ENCODE data around the gene KCNIP4.

Gene KCNIP4

DNA sequence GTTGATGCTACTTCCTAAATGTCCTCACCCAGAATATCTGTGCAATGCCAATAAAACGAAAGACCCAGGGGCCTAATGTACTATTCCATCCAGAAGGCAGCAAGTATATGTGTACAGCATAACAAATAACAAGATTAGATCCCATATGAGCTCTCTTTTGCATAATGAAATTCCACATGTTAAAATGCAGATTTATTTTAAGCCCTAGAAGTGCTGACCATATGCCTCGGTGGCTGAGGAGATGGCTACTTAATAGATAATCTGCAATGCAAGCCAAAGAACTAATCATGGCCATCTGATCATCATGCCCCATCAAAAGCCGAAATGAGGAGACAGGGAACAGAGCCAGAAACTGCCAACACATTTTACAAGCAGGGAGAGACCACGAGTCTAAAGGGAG, 293.5 kb downstream of the KCNIP4 start:
- no peak overlapping the region for H3K27ac ChIP-seq (ENCODE audit: low read depth, low read length)
- H3K36me3 ChIP-seq (ENCODE audit: control insufficient read depth, insufficient read depth, low read length): no peaks in the 10 kb centered on the region
- H3K9ac ChIP-seq (ENCODE audit: low read length): no peak overlapping the region
- 0 out of 2 replicates have a peak, but pooled peaks cover 4% of the 10 kb centered on the region for H3K4me1 ChIP-seq (ENCODE audit: control insufficient read depth, insufficient read depth, low read length)
- H3K4me3 ChIP-seq (ENCODE audit: low read depth, low read length): no peak overlapping the region
- peaks cover 7% of the 10 kb centered on the region for H3K9me3 ChIP-seq (ENCODE audit: control insufficient read depth, insufficient read depth, low read depth, low read length)
- H3K27me3 ChIP-seq (ENCODE audit: control insufficient read depth, insufficient read depth, low read length): no peaks in the 10 kb centered on the region

- H3K27ac ChIP-seq (ENCODE audit: low read depth, low read length): no peak overlapping the region
- no peaks in the 10 kb centered on the region for H3K27me3 ChIP-seq (ENCODE audit: control insufficient read depth, insufficient read depth, low read length)
- H3K4me3 ChIP-seq (ENCODE audit: low read depth, low read length): no peak overlapping the region
- H3K36me3 ChIP-seq (ENCODE audit: control insufficient read depth, insufficient read depth, low read length): no peaks in the 10 kb centered on the region
- H3K9ac ChIP-seq (ENCODE audit: low read length): no peak overlapping the region
- H3K9me3 ChIP-seq (ENCODE audit: control insufficient read depth, insufficient read depth, low read depth, low read length): peaks cover 7% of the 10 kb centered on the region
- H3K4me1 ChIP-seq (ENCODE audit: control insufficient read depth, insufficient read depth, low read length): 0 out of 2 replicates have a peak, but pooled peaks cover 4% of the 10 kb centered on the region
Observed at GRCh38 chr4:21652508-21653231, 295.9 kb downstream of the KCNIP4 start.

- Histone ChIP-seq H3K36me3 (ENCODE audit: control insufficient read depth, insufficient read depth, low read length) (no peaks in the 10 kb centered on the region), H3K9ac (ENCODE audit: low read length) (no peak overlapping the region), H3K27me3 (ENCODE audit: control insufficient read depth, insufficient read depth, low read length) (no peaks in the 10 kb centered on the region), H3K4me3 (ENCODE audit: low read depth, low read length) (no peak overlapping the region), H3K4me1 (ENCODE audit: control insufficient read depth, insufficient read depth, low read length) (no peaks in the 10 kb centered on the region), H3K27ac (ENCODE audit: low read depth, low read length) (no peak overlapping the region), H3K9me3 (ENCODE audit: control insufficient read depth, insufficient read depth, low read depth, low read length) (peaks cover 7% of the 10 kb centered on the region)
Observed at GRCh38 chr4:21649391-21650090, 299.0 kb downstream of the KCNIP4 start.

DNA sequence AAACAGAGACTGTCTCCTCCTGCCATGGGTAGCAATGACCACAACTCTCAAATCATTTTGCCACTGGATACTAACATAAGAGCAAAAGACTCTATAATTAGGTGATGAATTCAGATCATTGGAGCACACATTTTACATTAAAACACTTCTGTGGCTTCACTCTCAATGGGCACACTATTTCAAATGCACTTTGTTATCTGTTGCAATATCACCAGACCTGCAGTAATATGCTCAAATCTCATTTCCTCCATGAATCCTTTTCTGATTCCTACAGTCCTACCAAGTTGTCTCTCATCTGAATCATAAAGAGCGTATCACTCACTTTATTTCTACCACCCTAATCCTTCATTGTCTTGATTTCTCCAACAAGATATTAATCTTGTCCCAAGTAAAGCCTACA, 302.8 kb downstream of the KCNIP4 start:
- H3K27me3 ChIP-seq (ENCODE audit: control insufficient read depth, insufficient read depth, low read length): no peaks in the 10 kb centered on the region
- peaks cover 2% of the 10 kb centered on the region for H3K9me3 ChIP-seq (ENCODE audit: control insufficient read depth, insufficient read depth, low read depth, low read length)
- H3K9ac ChIP-seq (ENCODE audit: low read length): no peak overlapping the region
- no peaks in the 10 kb centered on the region for H3K4me1 ChIP-seq (ENCODE audit: control insufficient read depth, insufficient read depth, low read length)
- no peak overlapping the region for H3K4me3 ChIP-seq (ENCODE audit: low read depth, low read length)
- no peak overlapping the region for H3K27ac ChIP-seq (ENCODE audit: low read depth, low read length)
- H3K36me3 ChIP-seq (ENCODE audit: control insufficient read depth, insufficient read depth, low read length): no peaks in the 10 kb centered on the region

DNA sequence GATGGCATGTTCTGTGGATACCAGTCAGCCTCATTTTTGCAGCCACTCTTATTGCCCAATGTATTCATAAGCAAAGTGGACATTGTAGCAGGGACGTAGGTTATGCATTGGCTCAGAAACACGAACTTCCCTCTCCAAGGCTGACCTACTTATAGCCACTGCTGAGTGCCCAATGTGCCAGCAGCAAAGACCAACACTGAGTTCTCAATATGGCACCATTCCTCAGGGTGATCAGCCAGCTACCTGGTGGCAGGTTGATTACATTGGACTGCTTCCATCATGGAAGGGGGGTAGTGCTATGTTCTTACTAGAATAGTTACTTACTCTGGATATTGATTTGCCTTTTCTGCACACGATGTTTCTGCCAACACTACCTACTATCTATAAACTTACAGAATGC, 306.9 kb downstream of the KCNIP4 start:
- no peaks in the 10 kb centered on the region for H3K4me1 ChIP-seq (ENCODE audit: control insufficient read depth, insufficient read depth, low read length)
- H3K27me3 ChIP-seq (ENCODE audit: control insufficient read depth, insufficient read depth, low read length): no peaks in the 10 kb centered on the region
- H3K36me3 ChIP-seq (ENCODE audit: control insufficient read depth, insufficient read depth, low read length): no peaks in the 10 kb centered on the region
- no peak overlapping the region for H3K9ac ChIP-seq (ENCODE audit: low read length)
- no peak overlapping the region for H3K27ac ChIP-seq (ENCODE audit: low read depth, low read length)
- no peak overlapping the region for H3K4me3 ChIP-seq (ENCODE audit: low read depth, low read length)
- H3K9me3 ChIP-seq (ENCODE audit: control insufficient read depth, insufficient read depth, low read depth, low read length): no peaks in the 10 kb centered on the region

- Histone ChIP-seq H3K36me3 (ENCODE audit: control insufficient read depth, insufficient read depth, low read length) (no peaks in the 10 kb centered on the region), H3K27ac (ENCODE audit: low read depth, low read length) (no peak overlapping the region), H3K4me1 (ENCODE audit: control insufficient read depth, insufficient read depth, low read length) (no peaks in the 10 kb centered on the region), H3K4me3 (ENCODE audit: low read depth, low read length) (no peak overlapping the region), H3K9me3 (ENCODE audit: control insufficient read depth, insufficient read depth, low read depth, low read length) (no peaks in the 10 kb centered on the region), H3K9ac (ENCODE audit: low read length) (no peak overlapping the region), H3K27me3 (ENCODE audit: control insufficient read depth, insufficient read depth, low read length) (no peaks in the 10 kb centered on the region)
Observed at GRCh38 chr4:21638171-21638725, 310.3 kb downstream of the KCNIP4 start.

DNA sequence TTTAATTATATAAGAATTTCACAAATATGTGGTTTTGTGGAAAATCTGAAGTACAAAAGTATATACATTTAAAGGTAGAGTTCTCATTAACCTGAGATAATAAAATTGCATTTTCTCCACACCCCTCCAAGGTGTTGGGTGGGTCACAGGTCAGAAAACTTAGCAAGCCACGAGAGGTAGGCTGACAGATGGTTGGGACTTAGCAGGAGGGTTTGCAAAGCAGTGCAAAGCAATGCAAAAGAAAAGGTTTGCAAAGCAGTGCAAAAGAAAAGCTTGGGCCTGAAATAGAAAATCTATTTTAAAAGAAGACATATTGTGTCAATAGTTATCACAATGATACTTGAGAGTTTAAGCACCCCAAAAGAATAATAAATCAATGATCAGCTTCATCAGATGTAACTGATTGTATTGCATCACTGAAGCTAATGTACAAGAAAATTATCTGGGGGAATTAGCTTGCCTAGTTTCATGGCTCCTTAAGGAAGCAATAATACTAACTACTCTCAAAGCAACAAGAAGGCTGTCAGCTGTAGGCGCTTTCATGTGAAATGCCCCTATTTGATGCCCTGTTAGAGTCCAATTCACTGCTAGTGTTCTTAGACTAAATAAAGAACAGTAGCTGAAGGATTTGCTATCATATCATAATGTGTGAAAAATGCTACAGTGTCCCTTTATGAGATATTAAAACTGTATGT, 319.5 kb downstream of the KCNIP4 start:
- Histone ChIP-seq H3K27ac (ENCODE audit: low read depth, low read length) (no peak overlapping the region), H3K36me3 (ENCODE audit: control insufficient read depth, insufficient read depth, low read length) (no peaks in the 10 kb centered on the region)

GRCh38 chr4:21628116-21628670, 320.4 kb downstream of the KCNIP4 start:
- Histone ChIP-seq H3K9me3 (ENCODE audit: control insufficient read depth, insufficient read depth, low read depth, low read length) (no peaks in the 10 kb centered on the region), H3K36me3 (ENCODE audit: control insufficient read depth, insufficient read depth, low read length) (no peaks in the 10 kb centered on the region), H3K4me3 (ENCODE audit: low read depth, low read length) (no peak overlapping the region), H3K4me1 (ENCODE audit: control insufficient read depth, insufficient read depth, low read length) (no peaks in the 10 kb centered on the region), H3K27ac (ENCODE audit: low read depth, low read length) (no peak overlapping the region), H3K27me3 (ENCODE audit: control insufficient read depth, insufficient read depth, low read length) (no peaks in the 10 kb centered on the region), H3K9ac (ENCODE audit: low read length) (no peak overlapping the region)

More for the DNA sequence above, 319.5 kb downstream of the KCNIP4 start:
- Histone ChIP-seq H3K4me1 (ENCODE audit: control insufficient read depth, insufficient read depth, low read length) (no peaks in the 10 kb centered on the region), H3K9ac (ENCODE audit: low read length) (no peak overlapping the region), H3K9me3 (ENCODE audit: control insufficient read depth, insufficient read depth, low read depth, low read length) (no peaks in the 10 kb centered on the region), H3K27me3 (ENCODE audit: control insufficient read depth, insufficient read depth, low read length) (no peaks in the 10 kb centered on the region), H3K4me3 (ENCODE audit: low read depth, low read length) (no peak overlapping the region)

GRCh38 chr4:21625447-21625846, 323.1 kb downstream of the KCNIP4 start:
- H3K9me3 ChIP-seq (ENCODE audit: control insufficient read depth, insufficient read depth, low read depth, low read length): no peaks in the 10 kb centered on the region
- H3K9ac ChIP-seq (ENCODE audit: low read length): no peak overlapping the region
- H3K27ac ChIP-seq (ENCODE audit: low read depth, low read length): no peak overlapping the region
- H3K27me3 ChIP-seq (ENCODE audit: control insufficient read depth, insufficient read depth, low read length): no peaks in the 10 kb centered on the region
- H3K4me1 ChIP-seq (ENCODE audit: control insufficient read depth, insufficient read depth, low read length): no peaks in the 10 kb centered on the region
- no peak overlapping the region for H3K4me3 ChIP-seq (ENCODE audit: low read depth, low read length)
- H3K36me3 ChIP-seq (ENCODE audit: control insufficient read depth, insufficient read depth, low read length): no peaks in the 10 kb centered on the region

DNA sequence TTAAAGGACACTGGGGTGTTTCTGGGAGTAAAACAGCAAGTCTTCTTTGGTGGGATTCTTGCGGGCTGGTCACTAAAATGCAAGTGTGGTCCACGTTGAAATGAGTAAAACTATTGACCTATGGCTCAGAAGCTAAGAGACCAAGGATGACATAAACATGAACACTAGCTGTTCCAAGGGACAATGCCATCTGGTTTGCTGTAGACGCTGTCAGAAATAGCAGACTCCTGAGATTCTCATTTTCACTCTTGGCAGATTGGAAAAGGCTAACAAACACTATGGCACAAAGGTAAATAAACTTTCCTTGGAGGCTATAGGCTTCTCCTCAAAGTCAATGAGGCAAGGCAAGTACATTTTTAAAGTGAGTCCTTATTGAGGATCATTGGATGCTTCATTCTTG, 343.6 kb downstream of the KCNIP4 start:
- H3K27ac ChIP-seq (ENCODE audit: low read depth, low read length): no peak overlapping the region
- no peaks in the 10 kb centered on the region for H3K9me3 ChIP-seq (ENCODE audit: control insufficient read depth, insufficient read depth, low read depth, low read length)
- H3K36me3 ChIP-seq (ENCODE audit: control insufficient read depth, insufficient read depth, low read length): no peaks in the 10 kb centered on the region
- no peaks in the 10 kb centered on the region for H3K27me3 ChIP-seq (ENCODE audit: control insufficient read depth, insufficient read depth, low read length)
- no peak overlapping the region for H3K9ac ChIP-seq (ENCODE audit: low read length)
- H3K4me3 ChIP-seq (ENCODE audit: low read depth, low read length): no peak overlapping the region
- H3K4me1 ChIP-seq (ENCODE audit: control insufficient read depth, insufficient read depth, low read length): no peaks in the 10 kb centered on the region
